BJ (cell line): ENCODE measurements around the gene NTRK3. TPM values are rescaled to one million over a fixed set of nuclear protein-coding genes. Genes with fewer than 3 reads are reported as not detected.

Experiments used
- CTCF ChIA-PET: fragments of 350-600 bp; formaldehyde crosslinking; extraction: SDS; loops from one replicate; lab custom pipeline; 2021; ENCODE audit warnings: antibody characterized with exemption, inconsistent platforms; lab: Yijun Ruan, JAX
- POLR2A ChIA-PET: fragments of 300-600 bp; sonication (Branson Sonifier 250); formaldehyde crosslinking; extraction: SDS; loops from one replicate; lab custom pipeline; 2021; ENCODE audit warnings: antibody characterized with exemption; lab: Charles Lee
- DNase-seq: peaks from one replicate; pipeline ENCODE4 v3.0.0-alpha.2; 2011; ENCODE audit warnings: low read depth
- H3K27me3 ChIP-seq: 2 replicates; pipeline ENCODE4 v1.6.0; 2011; ENCODE audit warnings: low read length; ENCODE audit not compliant: control insufficient read depth, insufficient read depth
- H3K36me3 ChIP-seq: 2 replicates; pipeline ENCODE4 v1.5.1; 2011; ENCODE audit warnings: low read length; ENCODE audit not compliant: control insufficient read depth, insufficient read depth
- H3K4me3 ChIP-seq: 2 replicates; pipeline ENCODE4 v1.5.1; 2011; ENCODE audit warnings: low read depth, mild to moderate bottlenecking, control low read depth, low read length
- polyA plus RNA-seq: library from polyadenylated mRNA; depleted of rRNA; stranded (reverse); fragments of >200 nt; gene quantifications from 2 replicates; pipeline ENCODE4 v1.2.3, GENCODE V29; 2011
- TF ChIP-seq, protein P1 (sequence below): IDR thresholded peaks from 2 replicates; pipeline ENCODE4 v1.5.1; 2011; ENCODE audit warnings: low read depth, mild to moderate bottlenecking, control low read depth, inconsistent platforms, low read length, moderate library complexity; ENCODE audit not compliant: insufficient read depth

Gene NTRK3
- polyA plus RNA-seq, 1 experiment, result 0.12 TPM

DNA sequence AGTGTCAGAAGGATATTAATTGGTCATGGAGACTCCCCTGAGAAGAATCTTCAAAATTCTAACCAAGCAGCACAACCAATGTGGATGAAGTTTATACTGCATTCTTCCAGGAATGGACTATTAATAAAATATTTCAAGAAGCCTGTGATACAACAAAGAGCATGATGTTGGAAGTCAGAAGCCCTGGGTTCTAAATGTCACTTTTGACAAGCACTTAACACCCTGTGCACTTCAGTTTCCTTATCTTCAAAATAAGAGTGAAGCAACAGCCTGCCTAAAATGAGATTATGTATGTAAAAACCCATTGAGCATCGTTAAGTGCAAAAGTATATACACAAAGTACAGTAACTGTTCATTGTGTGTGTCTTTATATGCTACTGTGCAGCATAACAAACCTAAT is 369.4 kb downstream of the NTRK3 start:
- POLR2A ChIA-PET, result no interaction called here
- no peak for DNase-seq
- no peak overlapping the region for H3K4me3 ChIP-seq
- CTCF ChIA-PET, result no interaction called here
- TF ChIP-seq, protein P1, sequence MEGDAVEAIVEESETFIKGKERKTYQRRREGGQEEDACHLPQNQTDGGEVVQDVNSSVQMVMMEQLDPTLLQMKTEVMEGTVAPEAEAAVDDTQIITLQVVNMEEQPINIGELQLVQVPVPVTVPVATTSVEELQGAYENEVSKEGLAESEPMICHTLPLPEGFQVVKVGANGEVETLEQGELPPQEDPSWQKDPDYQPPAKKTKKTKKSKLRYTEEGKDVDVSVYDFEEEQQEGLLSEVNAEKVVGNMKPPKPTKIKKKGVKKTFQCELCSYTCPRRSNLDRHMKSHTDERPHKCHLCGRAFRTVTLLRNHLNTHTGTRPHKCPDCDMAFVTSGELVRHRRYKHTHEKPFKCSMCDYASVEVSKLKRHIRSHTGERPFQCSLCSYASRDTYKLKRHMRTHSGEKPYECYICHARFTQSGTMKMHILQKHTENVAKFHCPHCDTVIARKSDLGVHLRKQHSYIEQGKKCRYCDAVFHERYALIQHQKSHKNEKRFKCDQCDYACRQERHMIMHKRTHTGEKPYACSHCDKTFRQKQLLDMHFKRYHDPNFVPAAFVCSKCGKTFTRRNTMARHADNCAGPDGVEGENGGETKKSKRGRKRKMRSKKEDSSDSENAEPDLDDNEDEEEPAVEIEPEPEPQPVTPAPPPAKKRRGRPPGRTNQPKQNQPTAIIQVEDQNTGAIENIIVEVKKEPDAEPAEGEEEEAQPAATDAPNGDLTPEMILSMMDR, result no peak
- no peaks in the 10 kb centered on the region for H3K27me3 ChIP-seq
- no peaks in the 10 kb centered on the region for H3K36me3 ChIP-seq

DNA sequence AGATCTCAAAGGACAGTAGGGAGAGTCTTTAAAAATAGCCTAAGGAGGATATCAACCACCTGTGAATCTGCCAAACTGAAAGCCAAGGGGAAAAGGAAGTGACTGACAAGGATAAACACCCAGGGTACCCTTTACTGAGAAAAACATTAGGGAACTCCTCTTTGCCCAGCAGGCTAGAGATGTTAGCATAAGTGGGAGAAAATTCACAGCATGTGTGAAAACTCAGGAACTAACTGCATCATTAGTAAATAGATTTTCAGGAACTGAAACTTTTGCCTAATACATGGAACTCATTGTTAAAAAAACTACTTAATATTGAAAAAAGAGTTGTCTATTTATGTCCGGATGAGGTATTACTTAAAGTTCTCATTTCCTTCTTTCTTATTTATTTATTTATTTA is 375.5 kb downstream of the NTRK3 start:
- POLR2A ChIA-PET, result no interaction called here
- no peaks in the 10 kb centered on the region for H3K27me3 ChIP-seq
- CTCF ChIA-PET, result interaction anchor here (0.7 kb wide), 1 partner anchor 141 kb away, joined by 3 read pairs; no protein-coding TSS in a partner anchor
- no peaks in the 10 kb centered on the region for H3K36me3 ChIP-seq
- no peak overlapping the region for H3K4me3 ChIP-seq
- DNase-seq, result no peak
- TF ChIP-seq, protein P1, result no peak

DNA sequence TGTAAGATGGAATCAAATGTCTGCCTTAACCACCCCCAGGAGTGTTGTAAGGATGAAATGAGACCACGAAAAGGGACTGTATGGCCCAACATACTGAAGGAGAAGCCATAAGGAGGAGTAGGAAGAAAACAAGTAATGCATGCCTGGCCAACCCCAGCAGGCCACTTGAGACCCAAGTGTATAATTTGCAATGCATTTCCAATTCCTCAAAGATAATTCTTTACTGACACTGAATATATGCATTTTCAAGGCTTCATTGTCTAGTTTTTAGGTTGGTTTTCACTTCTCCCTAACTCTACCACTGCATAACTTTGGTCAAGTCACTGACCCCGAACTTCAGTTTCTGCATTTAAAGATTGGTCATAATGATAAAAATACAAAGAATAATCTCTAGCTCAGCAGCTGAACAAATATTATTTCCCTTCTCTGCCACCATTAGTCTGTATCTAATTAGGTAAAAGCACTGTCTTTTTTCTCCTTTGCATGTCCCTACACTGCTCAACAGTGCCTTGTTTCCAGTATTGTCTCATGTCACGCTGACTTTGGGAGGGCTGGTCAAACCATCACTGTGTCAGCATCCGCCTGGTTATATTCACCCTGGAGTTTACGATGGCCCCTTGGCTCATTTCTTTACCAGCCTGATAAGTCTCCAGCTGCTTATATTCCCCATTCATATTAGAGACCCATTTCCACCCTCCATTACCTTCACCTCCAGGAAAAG is 378.6 kb downstream of the NTRK3 start:
- H3K36me3 ChIP-seq, result no peaks in the 10 kb centered on the region
- H3K4me3 ChIP-seq, result no peak overlapping the region
- DNase-seq, result no peak
- H3K27me3 ChIP-seq, result no peaks in the 10 kb centered on the region
- TF ChIP-seq, protein P1, result no peak
- ChIA-PET CTCF (no interaction called here), POLR2A (no interaction called here)

DNA sequence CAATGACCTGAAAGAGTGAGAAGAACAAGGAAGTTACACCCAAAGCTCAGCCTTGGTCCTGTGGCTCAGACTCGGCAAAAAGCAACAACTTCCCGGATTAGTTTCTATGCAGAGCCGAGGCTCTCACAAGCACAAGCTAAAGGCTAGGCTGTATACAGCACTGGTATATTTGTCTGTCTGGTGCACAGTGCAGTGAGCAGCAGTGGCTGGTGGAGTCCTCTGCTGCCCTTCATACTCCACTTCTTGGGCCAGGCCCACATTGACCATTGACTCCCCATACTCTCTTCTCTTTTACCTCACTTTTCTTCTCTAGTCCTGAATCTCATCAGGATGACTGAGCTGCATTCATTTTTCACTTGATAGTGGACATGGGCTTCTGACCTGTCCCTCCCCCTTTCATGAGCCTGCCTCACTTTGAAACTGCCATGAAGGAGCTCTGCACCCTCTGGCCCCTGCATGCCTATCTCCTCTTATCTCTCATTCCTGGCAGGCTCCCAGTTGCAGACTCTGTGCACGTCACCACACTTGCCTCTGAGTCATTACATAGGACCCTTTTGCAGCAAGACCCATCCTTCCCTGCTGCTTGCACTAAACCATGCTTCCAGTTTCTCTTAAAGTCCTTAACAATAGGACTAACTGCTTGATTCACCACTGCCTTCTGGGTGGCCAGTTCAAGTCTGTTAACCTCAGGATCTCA is 379.3 kb downstream of the NTRK3 start:
- no peak overlapping the region for H3K4me3 ChIP-seq
- ChIA-PET CTCF (no interaction called here), POLR2A (no interaction called here)
- no peaks in the 10 kb centered on the region for H3K27me3 ChIP-seq
- no peaks in the 10 kb centered on the region for H3K36me3 ChIP-seq
- TF ChIP-seq, protein P1, result no peak
- no peak for DNase-seq
